T-helper 9 cell (primary cell): ENCODE data around the gene PIM3.

Experiments
- DNase-seq: peaks from one replicate; pipeline ENCODE4 v3.0.0-alpha.2; 2020

PIM3 gene

GRCh38 chr22:50008151-50009040 lies 47.8 kb downstream of the PIM3 start:
- DNase-seq: no peak

GRCh38 chr22:50009251-50009650 lies 48.7 kb downstream of the PIM3 start:
- no peak for DNase-seq

- DNase-seq: no peak
Observed at GRCh38 chr22:50009765-50010675, 49.4 kb downstream of the PIM3 start.

GRCh38 chr22:50010676-50011446 lies 50.3 kb downstream of the PIM3 start:
- DNase-seq: peak; percentile 63

- DNase-seq: no peak
Observed at GRCh38 chr22:50011447-50012210, 51.1 kb downstream of the PIM3 start.

GRCh38 chr22:50012211-50013181 lies 51.9 kb downstream of the PIM3 start, which contains the start of gene IL17REL:
Gene IL17REL (minus strand): TSS chr22:50012765. CDS start chr22:50012646, 119 bp downstream.
- no peak for DNase-seq
